T-helper 9 cell (primary cell): ENCODE data around the gene AP2A2.
A peak's percentile ranks its signal among the peaks of the same experiment; 100 is the strongest.

Experiments
- DNase-seq: peaks from one replicate; pipeline ENCODE4 v3.0.0-alpha.2; 2020

Gene AP2A2

DNA sequence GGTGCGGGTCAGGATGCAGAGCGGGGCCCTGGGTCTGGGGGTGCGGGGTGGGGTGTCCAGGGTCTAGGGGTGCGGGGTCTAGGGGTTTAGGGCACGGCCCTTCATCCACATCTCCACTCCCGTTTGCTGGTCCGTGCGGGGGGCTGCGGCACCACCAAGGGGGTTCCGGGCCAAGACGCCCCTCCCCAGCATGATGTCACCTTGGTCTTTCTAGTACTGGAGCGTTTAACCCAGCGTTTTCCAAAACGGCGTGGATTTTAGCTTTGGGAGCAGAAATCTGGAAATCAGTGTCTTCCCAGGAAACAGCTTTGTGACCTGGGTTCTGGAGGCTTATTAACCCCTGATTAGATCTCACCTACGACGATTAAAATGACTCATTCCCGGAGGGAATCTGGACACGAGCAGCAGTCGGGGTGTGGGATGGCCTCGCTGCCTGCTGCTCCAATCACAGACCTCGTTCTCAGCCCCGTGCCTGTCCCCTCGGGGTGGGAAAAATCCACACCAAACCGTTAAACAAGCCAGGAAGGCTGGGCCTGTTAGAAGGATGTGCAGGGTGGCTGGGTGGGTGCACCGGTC lies 759 bp downstream of the AP2A2 start:
- peak; percentile 16 for DNase-seq

DNA sequence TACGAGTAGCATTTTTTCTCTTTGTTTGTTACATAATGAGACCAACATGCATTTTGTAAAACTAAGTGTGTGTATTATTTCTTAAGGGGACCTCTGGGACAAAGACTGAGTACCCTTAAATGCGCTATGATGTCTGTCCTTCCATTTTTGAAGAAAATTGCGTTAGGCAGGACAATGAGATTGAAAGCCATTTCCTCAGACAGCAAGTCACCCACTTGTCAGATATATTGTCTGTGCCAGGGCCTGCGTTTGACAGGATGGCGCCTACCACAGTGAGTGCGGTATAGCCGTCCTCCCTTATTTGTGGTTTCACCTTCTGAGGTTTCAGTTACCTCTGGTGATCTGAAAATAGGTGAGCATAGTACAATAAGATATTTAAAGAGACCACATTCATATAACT lies 2.2 kb downstream of the AP2A2 start:
- no peak for DNase-seq

DNA sequence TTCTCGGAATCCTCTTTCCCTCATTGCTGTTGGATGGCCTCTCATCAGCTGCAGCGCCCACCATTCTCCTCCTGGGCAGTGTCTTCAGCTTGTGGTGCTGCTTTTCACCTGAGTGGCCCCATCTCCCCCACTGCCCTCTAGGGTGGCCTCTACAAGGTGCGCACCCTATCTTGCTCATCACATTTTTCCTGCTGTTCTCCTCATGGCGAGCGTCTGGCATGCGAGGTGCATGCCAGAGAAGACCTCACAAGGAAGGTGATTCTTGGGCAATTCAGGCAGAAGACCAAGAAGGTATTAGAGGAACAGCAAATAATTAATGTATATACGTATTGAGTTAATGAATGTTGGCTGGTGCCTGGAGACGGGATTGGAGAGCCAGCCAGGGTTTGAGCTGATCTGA lies 3.1 kb downstream of the AP2A2 start:
- DNase-seq, result no peak

DNA sequence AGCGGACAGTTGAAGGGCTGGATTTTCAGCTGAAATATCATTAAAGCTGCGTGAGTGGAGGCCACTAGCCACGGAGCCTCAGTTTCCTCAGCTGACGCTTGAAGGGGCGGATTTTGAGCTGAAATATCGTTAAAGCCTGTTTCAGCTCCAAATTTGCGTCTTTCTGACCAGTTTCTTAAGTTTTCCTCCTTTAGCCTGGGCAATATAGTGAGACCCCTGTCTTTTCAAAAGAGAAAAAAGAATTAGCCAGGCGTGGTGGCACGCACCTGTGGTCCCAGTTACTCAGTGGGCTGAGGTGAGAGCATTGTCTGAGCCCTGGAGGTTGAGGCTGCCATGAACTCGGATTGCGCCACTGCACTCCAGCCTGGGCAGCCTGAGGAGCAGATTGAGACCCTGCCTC lies 3.7 kb downstream of the AP2A2 start:
- DNase-seq, result no peak

DNA sequence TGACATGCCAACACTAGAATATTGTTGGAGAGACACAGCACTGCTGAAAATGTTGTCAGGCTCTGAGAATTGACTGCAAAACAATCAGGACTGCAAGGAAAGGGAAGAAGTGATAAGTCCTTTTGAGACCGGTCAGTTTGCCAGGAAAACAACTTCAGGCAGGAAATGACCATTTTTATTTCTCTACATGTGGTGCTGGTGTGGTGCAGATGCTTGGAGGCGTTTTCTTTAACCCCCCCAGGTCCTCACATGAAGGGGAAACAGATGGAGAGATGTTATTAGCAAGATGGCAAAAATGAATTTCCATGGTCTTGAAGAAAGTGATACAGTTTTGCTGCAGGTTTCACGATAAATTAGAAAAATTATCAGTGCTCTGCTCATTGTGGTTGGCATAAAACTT lies 5.7 kb downstream of the AP2A2 start:
- no peak for DNase-seq

DNA sequence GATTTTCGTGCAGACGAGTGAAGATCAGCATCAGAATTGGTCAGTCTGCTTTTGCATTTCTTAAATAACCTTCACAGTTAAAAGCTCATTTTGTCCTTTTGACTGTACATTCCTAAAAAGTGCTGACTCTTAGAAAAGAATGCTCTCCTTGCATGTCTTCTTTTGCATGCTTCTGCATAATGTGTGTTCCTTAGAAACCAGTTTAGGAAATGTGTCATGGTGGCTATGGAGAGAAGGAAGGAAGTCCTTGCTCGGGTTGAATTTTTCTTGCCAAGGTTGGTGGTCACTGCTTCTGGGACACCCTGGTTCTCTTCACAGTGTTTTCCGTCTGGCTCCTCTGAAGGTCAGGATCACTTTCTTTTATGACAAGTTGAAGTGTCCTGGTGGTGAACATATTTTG lies 6.8 kb downstream of the AP2A2 start:
- DNase-seq, result no peak

DNA sequence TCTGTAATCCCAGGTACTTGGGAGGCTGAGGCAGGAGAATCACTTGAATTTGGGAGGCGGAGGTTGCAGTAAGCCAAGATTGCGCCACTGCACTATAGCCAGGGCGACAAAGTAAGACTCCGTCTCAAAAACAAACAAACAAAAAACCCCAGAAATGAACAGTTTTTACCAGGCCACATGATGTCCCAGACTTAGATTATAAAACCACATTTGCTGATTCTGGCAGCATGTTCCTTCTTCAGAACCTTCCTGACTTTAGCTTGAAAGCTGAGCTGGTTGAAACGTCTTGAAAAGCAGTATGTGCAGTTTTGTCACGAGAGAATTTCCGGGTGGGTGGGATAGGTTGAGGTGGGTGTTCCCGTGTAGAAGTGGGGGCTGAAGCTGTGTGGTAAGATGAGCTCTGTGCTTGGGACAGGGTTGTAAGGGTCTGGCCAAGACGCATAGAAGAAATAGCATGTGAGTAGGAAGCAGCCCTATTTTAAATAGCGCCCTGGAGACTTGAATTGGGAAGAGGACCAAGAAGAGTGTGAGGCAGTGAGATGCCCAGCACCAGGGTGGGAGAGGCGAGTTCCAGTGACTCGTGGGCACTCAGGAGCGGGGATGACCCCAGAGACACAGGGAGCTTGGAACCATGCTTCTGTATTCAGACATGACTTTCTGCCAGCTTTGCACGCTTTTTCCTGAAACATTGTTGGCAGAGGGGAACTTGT lies 7.6 kb downstream of the AP2A2 start:
- no peak for DNase-seq

DNA sequence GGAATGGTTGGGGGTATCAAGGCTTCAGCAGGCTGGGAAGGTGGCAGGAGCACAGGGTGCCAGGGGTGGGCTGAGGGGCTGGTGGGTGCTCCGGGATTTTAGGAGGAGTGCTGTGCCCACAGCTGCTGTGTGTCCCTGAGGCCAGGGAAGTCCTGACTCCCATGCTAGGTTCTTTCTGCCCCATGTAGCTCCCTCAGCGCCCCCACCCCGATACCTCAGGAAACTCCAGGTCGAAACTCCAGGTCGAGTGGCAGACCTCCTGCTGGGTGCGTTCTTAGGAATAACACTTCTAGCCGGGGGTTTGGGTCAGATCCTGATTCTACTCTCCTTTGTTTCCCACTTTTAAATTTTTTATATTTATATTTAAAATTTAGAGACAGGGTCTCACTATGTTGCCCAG lies 8.3 kb downstream of the AP2A2 start:
- no peak for DNase-seq

DNA sequence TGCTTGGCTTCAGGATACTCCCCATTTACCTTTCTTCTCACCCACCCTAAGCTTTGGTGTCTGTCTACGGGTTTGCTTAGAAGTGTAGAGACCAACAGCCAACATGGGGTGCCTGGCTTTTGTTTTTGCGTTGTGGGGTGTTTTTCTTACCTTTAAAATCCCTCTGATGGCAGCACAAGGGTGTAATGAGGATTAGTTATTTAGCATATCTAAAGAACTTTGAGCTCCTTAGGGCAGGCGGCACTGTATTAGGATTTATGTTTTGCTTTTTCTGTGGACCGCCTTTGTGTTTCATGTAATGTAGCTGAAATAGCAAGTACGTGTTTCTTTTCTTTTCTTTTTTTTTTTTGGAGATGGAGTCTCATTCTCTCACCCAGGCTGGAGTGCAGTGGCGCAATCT lies 8.9 kb downstream of the AP2A2 start:
- DNase-seq, result no peak

DNA sequence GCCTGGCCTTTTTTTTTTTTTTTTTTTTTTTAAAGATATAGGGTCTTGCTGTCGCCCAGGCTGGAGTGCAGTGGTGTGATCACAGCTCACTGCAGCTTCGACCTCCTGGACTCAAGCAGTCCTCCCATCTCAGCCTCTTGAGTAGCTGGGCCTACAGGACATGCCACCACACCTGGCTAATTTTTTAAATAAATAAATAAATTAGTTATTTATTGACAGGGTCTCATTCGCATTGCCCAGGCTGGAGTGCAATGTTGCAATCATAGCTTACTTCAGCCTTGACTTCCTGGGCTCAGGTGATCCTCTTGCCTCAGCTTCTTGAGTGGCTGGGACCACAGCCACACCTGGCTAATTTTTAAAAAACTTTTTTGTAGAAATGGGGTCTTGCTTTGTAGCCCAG lies 10.5 kb downstream of the AP2A2 start:
- DNase-seq, result no peak

DNA sequence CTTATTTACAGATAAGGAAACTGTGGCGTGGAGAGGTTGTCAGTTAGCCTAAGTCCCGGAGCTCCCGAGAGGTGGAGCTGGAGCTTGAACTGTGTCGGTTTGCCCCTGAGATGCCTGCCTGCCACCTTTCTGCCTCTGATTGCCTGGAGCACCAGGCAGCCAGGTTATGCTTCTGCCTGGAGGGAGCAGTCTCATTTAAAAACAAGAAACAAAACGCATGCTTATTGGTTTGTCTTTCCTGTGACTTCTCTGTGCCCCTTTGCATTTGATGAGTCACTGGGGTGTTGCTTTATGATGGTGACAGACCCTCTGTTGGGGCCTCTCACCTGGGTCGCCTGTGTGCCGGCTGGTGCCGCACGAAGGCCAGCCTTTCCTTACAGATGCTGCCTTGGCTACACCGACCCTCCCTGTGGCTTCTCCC lies 12.2 kb downstream of the AP2A2 start:
- DNase-seq, result no peak

DNA sequence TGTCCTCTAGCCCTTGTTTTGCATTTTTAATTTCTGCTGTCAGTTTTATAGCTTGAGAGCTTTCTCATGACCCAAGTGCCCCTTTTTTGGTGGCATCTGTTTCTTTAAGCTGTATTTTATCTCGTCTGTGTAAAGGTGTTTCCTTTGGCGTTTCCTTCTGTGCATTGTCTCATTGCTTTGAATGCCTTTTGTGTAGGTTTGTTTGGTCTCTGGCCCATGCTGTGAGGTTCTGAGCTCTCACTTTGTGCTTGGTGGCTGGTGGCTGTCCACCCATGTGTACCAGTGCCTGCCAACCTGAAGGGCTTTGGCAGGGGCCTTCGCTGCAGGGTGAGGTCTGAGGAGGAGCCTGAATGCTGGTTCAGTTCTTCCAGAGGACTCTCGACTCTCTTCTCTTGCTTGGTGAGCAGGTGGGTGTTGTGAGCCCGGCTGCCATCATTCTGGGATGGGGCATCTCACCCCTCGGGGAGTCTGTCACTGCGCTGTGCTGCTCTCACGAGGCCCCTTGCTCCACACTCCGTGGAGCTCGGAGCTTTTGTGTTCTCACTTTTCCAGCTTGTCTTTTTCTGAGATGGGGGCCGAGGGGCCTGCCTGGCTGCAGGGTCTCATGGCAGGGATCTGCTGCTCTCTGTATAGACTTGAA lies 14.9 kb downstream of the AP2A2 start:
- no peak for DNase-seq

DNA sequence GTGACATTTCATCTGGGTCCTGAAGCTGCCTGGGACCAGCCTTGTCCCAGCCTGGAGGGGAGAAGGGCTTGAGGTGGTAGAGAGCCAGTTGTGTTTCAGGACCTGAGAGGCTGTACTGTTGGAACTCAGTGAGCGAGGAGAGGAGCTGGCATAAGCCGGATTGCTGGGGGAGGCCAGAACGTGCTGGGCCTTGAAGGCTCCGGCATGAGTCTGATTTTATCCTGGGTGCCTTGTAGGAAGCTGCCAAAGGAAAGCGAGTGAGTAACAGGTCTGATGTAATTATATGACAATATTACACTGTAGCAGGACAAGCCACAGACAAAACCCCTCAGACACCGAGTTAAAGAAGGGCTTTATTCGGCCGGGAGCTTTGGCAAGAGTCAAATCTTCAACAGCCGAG lies 17.2 kb downstream of the AP2A2 start:
- no peak for DNase-seq

DNA sequence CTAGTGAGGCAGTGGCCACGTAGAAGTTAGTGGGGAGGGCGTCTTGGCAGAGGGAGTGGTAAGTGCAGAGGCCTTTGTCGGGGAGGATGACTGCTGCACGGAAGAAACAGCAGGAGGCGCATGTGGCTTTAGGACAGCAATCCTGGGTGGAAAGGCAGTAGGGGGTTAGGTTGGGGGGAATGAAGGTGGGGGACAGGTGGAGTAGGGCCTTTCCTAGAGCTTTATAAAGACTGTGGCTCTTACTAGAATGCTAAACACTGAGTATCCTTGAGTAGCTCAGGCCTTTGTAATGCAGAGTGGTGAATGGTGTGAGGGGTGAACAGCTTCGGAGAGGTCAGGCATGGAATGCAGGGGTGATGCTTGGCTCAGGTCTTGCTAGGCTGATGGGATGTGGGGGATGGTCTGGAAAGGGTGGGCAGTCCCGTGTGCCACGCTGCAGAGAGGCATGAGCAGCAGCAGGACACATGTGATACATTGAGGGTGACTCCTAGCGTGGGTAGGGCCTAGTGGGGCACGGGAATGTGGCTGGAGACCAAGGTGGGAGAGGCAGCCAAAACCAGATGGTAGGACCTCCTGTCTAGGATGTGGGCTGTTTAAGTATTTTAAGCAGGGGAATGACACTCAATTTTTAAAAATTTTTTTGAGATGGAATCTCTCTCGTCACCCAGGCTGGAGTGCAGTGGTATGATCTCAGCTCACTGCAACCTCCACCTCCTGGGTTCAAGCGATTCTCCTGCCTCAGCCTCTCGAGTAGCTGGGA lies 19.2 kb downstream of the AP2A2 start:
- DNase-seq, result no peak

DNA sequence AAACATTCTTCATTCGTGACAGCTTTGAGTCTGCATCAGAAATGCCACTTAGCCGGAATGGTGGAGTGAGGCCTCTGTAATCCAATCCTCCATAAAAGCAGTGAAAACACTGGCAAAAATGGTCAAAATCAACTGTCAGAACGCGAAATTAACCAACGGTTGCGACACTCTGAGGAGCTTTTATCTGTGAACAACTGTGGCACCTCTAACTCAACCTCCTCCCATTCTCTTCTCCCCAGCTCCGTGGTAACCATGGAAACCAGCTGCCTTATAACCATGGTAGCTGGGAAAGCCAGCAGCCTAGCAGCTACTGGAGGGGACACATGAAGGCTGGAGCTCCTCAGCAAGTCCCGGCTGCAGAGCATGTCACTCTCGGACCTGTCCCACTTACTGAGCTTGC lies 20.3 kb downstream of the AP2A2 start:
- DNase-seq, result no peak

DNA sequence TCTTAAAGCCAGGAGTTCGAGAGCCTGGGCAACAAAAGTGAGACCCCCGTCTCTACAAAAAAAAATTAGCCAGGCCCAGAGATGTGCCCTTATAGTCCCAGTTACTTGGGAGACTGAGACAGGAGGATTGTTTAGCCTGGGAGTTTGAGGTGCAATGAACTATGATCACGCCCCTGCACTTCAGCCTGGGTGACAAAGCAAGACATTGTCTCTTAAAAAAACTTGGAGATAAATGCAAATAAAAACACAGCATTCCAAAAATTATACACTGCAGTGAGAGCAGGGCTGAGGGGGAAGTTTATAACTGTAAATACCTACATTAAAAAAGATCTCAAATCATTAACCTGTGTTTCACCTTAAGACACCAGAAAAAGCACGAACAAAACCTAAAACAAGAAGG lies 22.1 kb downstream of the AP2A2 start:
- DNase-seq, result no peak

DNA sequence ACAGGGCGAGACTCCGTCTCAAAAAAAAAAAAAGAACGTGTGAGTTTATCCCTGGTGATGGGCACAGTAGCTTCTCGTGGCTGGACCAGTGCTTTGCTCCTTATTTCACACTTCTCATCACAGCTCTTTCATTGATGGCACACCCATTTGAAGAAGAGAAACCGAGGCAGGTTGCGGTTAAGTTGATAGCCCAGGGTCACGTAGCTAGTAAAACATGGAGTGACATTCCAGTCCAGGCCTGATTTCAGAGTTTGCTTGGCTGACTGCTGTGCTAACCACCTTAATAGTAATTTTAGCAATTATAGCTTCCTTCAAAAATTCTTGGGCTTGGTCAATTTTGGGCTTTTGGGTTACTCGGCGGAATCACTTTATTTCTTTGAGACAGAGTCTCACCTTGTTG lies 25.8 kb downstream of the AP2A2 start:
- DNase-seq, result no peak

DNA sequence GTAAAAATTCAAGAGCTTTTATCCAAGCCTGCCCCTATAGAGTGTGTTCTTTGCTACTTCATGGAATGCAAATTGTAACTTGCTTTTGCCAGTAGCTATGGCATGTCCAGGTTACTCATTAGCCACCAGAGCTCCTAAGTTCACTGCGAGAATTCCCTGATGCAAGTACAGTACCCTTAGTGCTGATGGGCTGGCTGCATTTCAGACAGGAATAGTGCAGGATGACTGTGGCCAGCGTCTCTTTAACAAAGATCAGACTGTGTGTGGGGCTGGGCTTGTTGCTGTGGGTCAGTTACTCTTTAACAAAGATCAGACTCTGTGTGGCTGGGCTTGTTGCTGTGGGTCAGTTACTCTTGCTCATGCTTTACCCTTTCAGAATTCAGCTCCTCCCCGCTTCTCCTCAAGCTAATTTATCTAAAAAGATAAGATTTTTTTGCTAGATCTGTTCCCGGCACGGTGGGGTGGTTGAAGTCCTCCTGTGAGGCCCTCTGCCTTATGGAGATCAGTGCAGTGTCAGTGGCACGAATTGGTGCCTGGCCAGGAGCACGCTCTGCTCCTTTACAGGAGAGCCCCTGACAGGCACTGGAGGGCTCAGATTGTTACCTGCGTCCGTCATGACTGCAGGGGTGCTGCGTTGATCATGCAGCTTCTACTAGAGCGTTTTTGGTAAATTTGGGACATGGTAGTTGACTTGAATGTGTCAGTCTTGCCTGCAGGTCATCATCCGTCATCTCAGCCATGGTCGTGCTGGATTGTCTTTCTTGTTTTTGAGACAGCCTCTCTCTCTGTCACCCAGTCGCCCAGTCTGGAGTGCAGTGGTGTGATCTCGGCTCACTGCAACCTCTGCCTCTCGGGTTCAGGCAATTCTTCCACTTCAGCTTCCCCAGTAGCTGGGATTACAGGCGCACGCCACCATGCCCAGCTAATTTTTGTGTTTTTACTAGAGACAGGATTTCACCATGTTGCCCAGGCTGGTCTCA lies 27.0 kb downstream of the AP2A2 start:
- no peak for DNase-seq

DNA sequence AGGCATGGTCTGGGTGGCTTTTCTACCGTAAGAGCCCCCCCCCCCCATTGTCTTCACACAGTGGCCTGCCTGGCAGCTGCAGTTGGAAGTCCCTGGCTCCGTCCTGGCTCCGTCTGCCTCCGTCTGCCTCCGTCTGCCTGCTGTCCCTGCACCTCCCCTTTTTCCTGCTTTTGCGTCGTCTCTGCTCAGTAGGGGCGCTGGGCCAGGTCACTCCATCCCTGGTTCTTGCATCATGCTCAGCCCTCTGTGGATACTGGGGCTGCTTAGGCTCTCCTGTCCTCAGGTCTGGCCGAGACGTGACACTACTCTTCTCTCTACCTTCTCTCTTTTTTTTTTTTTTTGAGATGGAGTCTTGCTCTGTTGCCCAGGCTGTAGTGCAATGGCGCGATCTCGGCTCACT lies 27.8 kb downstream of the AP2A2 start:
- no peak for DNase-seq

DNA sequence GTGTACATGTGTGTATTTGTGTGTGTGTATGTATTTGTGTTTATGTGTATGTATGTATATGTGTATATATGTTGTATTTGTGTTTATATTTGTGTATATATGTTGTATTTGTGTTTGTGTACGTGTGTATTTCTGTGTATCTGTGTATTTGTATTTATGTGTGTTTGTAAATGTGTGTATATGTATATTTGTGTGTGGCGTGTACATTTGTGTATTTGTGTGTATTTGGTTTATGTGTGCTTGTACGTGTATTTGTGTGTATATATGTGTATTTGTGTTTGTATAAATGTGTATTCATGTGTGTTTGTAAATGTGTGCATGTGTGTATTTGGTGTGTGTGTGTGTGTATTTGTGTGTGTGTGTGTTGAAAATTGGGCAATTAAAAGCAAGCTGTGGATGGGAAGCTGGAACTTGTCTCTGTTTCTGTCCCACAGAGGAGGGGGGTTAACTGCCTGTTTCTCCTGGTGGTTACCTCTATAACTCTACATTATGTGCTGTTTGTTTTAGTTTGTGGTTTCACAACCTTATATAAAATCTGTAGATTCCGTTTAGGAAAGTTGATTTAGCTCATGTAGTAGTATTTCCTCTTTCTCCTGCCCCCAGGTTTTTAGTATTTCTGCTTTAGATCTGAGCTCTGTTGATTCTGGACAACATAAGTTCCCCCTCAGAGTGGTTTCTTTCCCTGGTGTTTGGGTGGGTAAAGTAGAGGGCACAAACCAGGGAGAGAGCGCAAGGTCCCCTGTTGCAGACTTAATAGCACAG lies 28.9 kb downstream of the AP2A2 start:
- DNase-seq, result no peak

DNA sequence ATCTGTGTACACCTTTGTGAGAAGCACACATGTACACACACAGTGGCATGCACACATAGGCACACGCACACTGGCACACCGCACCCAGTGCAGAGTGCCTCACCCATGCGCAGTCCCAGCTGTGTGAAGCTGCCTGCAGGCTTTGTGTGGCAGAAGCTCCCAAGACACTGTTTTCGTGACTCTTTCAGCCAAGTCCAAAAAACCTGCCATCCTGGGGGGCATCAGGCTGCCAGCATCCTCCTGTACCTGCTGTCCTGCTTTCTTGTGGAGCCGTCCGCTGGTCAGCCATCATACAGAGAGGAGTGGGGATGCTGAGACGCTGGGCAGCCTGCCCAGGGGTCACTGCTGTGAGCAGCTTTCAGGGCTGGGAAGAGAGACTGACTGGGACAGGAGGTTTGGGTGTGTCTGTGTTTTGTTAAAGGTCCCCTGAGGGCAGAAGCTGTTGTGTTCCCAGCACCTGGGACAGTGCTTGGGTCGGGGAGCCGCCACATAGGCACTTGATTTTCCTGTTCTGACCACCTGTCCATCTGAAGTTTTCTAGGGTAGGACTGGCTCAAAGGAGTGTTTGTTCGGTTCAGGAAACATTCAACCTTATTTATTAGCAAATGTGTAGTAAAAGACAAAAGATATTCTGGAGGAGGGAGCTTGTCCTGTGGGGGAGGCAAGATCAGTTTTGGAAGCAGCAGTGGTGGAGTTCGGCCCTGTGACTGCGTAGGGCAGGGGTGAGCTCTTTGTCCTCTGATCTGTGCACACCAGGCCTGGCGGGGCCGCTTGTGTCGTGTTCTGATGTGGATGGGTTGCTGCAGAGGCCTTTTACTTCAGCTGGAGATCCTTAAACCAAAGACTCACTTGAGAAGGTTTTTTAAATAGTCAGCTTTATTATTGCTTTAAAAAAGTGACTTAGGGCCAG lies 29.7 kb downstream of the AP2A2 start:
- no peak for DNase-seq
